Fibroblast of the aortic adventitia (primary cell): ENCODE data around the gene ENAH. TPM values are rescaled to one million over a fixed set of nuclear protein-coding genes. Genes with fewer than 3 reads are reported as not detected.

Experiments used
- DNase-seq: peaks from one replicate; pipeline ENCODE4 v3.0.0-alpha.2; 2010; ENCODE audit warnings: low read depth
- H3K4me3 ChIP-seq: 2 replicates; pipeline ENCODE4 v1.5.1; 2011; ENCODE audit warnings: low read depth, mild to moderate bottlenecking, control low read depth, low read length, moderate library complexity
- total RNA-seq: library from RNA; depleted of rRNA; stranded (reverse); fragments of >200 nt; gene quantifications from 2 replicates; pipeline ENCODE4 v1.2.3, GENCODE V29; 2012; ENCODE audit warnings: low replicate concordance
- TF ChIP-seq, protein P1 (sequence below): IDR thresholded peaks from 2 replicates; pipeline ENCODE4 v1.5.1; 2011; ENCODE audit warnings: mild to moderate bottlenecking, low read length, control low read depth, inconsistent platforms; ENCODE audit not compliant: insufficient read depth

ENAH gene
- total RNA-seq, 1 donor: 148 TPM

DNA sequence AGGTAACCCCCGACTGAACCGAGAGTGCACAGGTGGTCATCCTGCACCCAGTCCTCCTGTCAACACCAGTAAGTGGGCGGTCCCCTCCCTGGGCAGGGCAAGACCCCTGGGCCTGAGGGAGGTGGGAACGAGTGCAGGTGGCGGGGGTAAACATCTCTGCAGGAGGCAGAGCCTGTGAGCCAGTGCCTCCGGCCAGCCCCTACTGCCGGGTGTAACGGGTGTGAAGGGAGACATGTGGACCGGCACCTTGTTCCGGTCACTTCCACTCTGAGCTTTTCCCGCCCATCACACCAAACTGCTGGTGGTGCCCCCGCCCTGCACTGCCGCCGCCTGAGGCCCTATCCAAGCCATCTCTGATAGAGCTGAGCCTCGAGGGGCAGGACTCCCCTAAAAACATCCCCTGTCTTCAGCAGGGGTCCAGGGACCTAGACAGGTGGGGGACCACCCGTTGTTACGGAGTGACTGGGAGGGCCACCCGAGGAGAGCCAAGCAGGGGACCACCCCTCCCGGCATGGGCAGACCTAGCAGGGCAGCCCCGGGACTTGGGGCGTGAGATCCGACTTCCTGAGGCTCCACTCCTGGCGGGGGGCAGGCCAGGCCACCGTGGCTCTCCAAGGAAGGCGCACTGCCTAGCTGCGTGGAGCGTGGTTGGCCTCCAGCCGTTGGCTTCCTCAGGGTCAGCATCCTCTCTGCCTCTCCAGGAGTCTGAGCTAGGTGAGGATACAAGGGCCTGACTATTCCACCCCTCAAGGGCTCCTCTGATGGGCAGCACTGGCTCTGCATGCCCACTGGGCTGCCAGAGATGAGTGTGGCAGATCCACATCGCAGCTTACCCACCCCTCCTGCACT, 181.2 kb downstream of the ENAH start:
- no peak for DNase-seq
- no peak overlapping the region for H3K4me3 ChIP-seq
- TF ChIP-seq, protein P1, sequence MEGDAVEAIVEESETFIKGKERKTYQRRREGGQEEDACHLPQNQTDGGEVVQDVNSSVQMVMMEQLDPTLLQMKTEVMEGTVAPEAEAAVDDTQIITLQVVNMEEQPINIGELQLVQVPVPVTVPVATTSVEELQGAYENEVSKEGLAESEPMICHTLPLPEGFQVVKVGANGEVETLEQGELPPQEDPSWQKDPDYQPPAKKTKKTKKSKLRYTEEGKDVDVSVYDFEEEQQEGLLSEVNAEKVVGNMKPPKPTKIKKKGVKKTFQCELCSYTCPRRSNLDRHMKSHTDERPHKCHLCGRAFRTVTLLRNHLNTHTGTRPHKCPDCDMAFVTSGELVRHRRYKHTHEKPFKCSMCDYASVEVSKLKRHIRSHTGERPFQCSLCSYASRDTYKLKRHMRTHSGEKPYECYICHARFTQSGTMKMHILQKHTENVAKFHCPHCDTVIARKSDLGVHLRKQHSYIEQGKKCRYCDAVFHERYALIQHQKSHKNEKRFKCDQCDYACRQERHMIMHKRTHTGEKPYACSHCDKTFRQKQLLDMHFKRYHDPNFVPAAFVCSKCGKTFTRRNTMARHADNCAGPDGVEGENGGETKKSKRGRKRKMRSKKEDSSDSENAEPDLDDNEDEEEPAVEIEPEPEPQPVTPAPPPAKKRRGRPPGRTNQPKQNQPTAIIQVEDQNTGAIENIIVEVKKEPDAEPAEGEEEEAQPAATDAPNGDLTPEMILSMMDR: no peak

DNA sequence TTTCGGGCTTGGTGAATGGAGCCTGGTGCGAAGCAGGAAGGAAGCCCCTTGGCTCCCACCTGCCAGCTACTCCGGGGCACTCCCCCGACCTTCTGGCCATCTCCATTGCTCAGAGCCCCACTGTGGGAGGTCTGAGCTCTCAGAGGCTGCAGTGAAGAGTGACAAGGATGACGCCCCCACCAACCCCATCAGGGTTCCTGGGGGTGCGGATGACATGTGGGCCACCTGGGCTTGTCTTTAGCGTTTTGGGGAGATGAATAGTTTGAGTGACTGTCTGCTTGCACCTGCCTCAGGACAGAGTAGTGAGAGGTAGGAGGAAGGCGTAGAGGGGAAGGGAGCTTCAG, 181.8 kb downstream of the ENAH start:
- no peak for DNase-seq
- TF ChIP-seq, protein P1: no peak
- no peak overlapping the region for H3K4me3 ChIP-seq

DNA sequence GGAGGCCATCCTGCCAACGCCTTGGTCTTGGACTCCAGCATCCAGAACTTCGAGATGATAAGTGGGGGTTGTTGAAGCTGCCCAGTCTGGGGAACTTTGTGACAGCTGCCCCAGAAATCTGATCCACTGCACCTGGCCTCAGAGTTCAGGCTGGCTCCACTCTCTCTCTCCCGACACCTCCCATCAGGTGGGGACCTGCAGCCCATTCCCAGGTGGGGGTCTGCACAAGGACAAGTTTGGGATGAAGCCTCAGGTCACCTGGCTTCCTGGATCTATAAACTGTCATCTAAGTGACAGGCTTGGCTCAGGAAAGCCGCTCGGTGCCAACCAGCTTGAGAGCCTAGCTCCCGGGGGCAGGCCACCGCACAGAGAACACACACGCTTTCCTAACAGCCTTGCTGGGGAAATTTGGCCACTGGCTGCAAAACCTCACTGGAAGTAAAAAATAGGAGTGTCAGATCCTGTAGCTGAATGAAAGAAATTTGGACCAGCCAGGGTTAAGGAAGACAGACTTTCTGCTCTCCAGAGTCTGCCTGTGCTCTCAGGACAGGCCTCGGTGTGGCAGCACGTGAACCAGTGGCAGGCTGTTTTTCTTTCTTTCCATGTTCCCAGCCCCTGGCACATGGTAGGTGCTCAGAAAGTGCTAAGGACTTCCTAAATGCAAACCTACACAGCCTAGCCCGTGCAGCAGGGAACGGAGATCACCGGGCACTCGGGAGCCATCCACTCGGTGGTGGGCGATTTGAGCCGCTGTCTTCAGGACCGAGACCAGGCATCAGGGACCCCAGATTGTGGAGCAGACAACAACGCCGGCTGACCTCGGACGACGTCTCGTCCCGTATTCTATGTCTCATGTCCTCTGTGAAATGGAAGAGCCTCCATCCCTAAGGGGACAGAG, 182.5 kb downstream of the ENAH start:
- DNase-seq: no peak
- H3K4me3 ChIP-seq: no peak overlapping the region
- TF ChIP-seq, protein P1: no peak

DNA sequence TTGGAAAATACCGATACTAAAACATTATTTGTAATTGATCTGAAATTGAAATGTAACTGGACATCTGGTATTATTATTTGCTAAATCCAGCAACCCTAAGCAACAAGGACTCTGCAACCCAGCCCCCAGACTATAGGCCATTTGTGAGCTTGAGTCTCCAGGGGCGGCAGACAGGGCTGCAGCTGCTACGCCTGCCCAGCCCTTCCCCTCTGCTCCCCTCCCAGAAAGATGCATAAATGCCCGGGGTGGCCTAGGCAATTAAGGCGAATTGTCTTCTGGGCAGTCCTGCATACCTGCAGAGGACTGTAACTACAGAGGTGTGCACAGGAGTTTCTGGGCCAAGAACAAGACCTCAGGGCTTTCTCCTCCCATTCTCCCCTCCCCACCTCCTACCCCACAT, 183.9 kb downstream of the ENAH start:
- no peak for DNase-seq
- TF ChIP-seq, protein P1: no peak
- H3K4me3 ChIP-seq: no peak overlapping the region

DNA sequence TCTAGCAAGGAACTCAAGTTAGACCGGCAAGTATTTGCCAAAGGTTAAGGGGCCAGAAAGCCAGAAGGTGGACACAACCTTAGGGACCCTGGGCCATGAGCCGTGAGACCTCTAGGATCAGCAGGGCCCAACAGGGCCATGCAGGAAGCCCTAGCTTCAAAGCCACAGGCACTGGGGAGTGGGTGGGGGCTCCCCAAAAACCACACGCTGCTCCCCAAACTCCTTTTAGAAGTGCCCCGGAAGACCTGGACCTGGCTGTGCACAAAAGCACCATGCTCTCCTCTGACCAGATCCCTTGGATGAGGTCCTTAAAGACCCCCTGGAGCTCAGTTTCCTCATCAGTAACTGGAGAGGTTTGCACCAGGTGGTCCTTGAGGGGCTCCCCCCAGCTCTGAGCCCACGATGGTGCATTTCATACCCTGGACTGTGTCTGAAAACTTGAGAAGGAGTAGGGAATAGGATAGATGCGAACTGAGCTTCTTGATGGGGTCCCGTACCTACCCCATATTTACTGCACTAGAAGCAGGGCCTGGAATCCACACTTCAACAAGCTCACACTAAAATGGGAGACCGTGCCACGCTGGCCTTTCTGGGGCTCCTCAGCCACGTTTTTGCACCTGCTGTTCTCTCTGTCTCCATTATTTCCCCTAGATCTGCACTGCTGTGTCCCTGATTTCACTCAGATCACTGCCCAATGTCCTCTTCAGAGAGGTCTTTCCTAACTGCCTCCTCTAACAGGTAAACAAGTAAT, 184.5 kb downstream of the ENAH start:
- TF ChIP-seq, protein P1: no peak
- DNase-seq: no peak
- no peak overlapping the region for H3K4me3 ChIP-seq

DNA sequence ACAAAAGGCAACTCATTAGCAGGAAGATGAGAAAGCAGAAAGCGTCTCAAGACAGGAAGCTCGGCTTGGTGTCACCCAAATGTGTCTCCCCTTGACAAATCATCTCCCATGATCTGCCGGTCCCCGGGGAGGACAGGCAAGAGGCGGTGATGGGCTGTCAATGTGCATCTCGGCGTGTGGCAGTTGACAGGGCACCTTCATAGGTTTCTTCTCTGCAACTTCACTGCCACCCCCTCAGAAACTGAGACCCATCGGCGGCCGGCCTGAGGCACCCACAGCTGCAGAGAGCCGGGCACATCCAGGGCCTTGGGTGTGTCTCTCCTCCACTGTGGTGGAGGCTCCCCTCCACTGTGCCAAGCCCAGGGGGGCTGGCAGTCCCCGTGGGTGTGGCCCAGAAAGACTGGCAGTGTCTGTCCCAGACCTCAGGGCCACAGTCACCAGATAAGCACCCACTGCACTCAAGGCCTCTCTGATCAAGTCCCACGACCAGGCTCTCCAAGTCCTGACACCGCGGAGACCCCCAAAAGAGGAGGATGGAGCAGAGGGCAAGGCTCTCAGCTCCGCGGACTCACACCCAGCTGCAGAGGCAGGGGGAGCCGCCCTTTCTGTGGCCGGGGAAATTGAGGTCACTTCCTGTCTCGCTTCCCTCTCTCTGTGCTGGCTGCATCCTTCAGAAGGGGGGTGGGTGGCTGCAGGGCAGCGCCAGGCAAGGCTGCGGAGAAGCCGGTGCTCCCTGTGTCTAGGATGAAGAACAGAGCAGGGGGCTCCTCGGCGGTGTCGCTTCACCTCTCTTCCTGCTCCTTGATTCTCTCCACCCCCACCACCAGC, 185.5 kb downstream of the ENAH start:
- no peak overlapping the region for H3K4me3 ChIP-seq
- TF ChIP-seq, protein P1: no peak
- no peak for DNase-seq
